GM12873 (cell line): ENCODE measurements around the gene IQSEC2.

Source experiments
- CTCF ChIP-seq: IDR thresholded peaks from 2 replicates; pipeline ENCODE4 v1.5.1; 2012; ENCODE audit warnings: low read depth, mild to moderate bottlenecking, moderate library complexity, low read length, control low read depth; ENCODE audit not compliant: insufficient read depth; ENCODE audit errors: missing control alignments

The IQSEC2 gene

GRCh38 chrX:53300157-53300556, 18.8 kb upstream of the IQSEC2 start:
- TF ChIP-seq CTCF = no peak

GRCh38 chrX:53294024-53294648, 12.8 kb upstream of the IQSEC2 start:
- peak; percentile 33 for TF ChIP-seq CTCF

GRCh38 chrX:53291596-53291995, 10.2 kb upstream of the IQSEC2 start:
- no peak for TF ChIP-seq CTCF

- TF ChIP-seq CTCF = no peak
Measured at GRCh38 chrX:53290441-53291041, 9.2 kb upstream of the IQSEC2 start.

- no peak for TF ChIP-seq CTCF
Measured at GRCh38 chrX:53288189-53288588, 6.8 kb upstream of the IQSEC2 start.

GRCh38 chrX:53287493-53288138, 6.2 kb upstream of the IQSEC2 start:
- no peak for TF ChIP-seq CTCF

- no peak for TF ChIP-seq CTCF
Measured at GRCh38 chrX:53286171-53286570, 4.8 kb upstream of the IQSEC2 start.
